ENCODE data around the gene TEDC2. TPM values are rescaled to one million over a fixed set of nuclear protein-coding genes. Genes with fewer than 3 reads are reported as not detected.
A peak's percentile ranks its signal among the peaks of the same experiment; 100 is the strongest.

Gene TEDC2
- total and polyA plus RNA-seq, 3 experiments from 2014 or later = 0.56 to 34.2 (median 32.1) TPM

GRCh38 chr16:2425825-2426430 is 34.0 kb upstream of the TEDC2 start:
- H3K4me1 ChIP-seq (ENCODE audit: insufficient read depth, low read length) = peaks cover 16% of the 10 kb centered on the region
- H3K27me3 Mint-ChIP-seq = no peaks in the 10 kb centered on the region
- no peak overlapping the region for H3K27ac Mint-ChIP-seq
- peaks cover 0 to 3% (median 0%) of the 10 kb centered on the region in 3 donors for H3K36me3 Mint-ChIP-seq
- no peak overlapping the region for H3K4me3 ChIP-seq (ENCODE audit: low read length)
- no peak overlapping the region for H3K27ac ChIP-seq (ENCODE audit: low read depth, low read length)
- DNase-seq = no peak
- peaks cover 19 to 34% (median 33%) of the 10 kb centered on the region in 3 donors for H3K4me1 Mint-ChIP-seq
- H3K36me3 ChIP-seq (ENCODE audit: insufficient read depth, low read length) = no peaks in the 10 kb centered on the region
- H3K27me3 ChIP-seq (ENCODE audit: insufficient read depth, low read length, poor library complexity, severe bottlenecking) = no peaks in the 10 kb centered on the region
- no peaks in the 10 kb centered on the region for H3K9me3 ChIP-seq (ENCODE audit: low read length)
- CTCF ChIA-PET = no interaction called here
- POLR2A ChIA-PET = no interaction called here
- no peaks in the 10 kb centered on the region for H3K9me3 Mint-ChIP-seq
- peak overlapping the region in 4 of 7 donors; percentile 12 to 83 (median 48) for H3K4me3 Mint-ChIP-seq

- Histone ChIP-seq H3K9me3 (ENCODE audit: low read length) (no peaks in the 10 kb centered on the region), H3K4me1 (ENCODE audit: insufficient read depth, low read length) (peaks cover 16% of the 10 kb centered on the region), H3K27me3 (ENCODE audit: insufficient read depth, low read length, poor library complexity, severe bottlenecking) (no peaks in the 10 kb centered on the region), H3K27ac (ENCODE audit: low read depth, low read length) (no peak overlapping the region), H3K36me3 (ENCODE audit: insufficient read depth, low read length) (no peaks in the 10 kb centered on the region), H3K4me3 (ENCODE audit: low read length) (no peak overlapping the region)
- ChIA-PET CTCF (interaction anchor here (0.8 kb wide), 1 partner anchor 8 kb away, joined by 4 read pairs; no protein-coding TSS in a partner anchor), POLR2A (no interaction called here)
- H3K36me3 Mint-ChIP-seq = peaks cover 0 to 3% (median 0%) of the 10 kb centered on the region in 3 donors
- peak overlapping the region in 4 of 7 donors; percentile 26 to 93 (median 42) for H3K4me3 Mint-ChIP-seq
- peaks cover 19 to 37% (median 33%) of the 10 kb centered on the region in 3 donors for H3K4me1 Mint-ChIP-seq
- H3K27ac Mint-ChIP-seq = no peak overlapping the region
- no peak for DNase-seq
- H3K9me3 Mint-ChIP-seq = no peaks in the 10 kb centered on the region
- no peaks in the 10 kb centered on the region for H3K27me3 Mint-ChIP-seq
Observed at GRCh38 chr16:2426941-2427361, 33.0 kb upstream of the TEDC2 start.

- POLR2A ChIA-PET = no interaction called here
- no peak overlapping the region for H3K4me3 ChIP-seq (ENCODE audit: low read length)
- H3K36me3 ChIP-seq (ENCODE audit: insufficient read depth, low read length) = no peaks in the 10 kb centered on the region
- no peak overlapping the region for H3K27ac ChIP-seq (ENCODE audit: low read depth, low read length)
- Mint-ChIP-seq H3K27ac (peak overlapping the region in 3 of 8 donors; percentile 23 to 69 (median 68)), H3K4me1 (peaks cover 16 to 32% (median 28%) of the 10 kb centered on the region in 3 donors), H3K27me3 (no peaks in the 10 kb centered on the region), H3K9me3 (no peaks in the 10 kb centered on the region), H3K36me3 (peaks cover 0 to 6% (median 0%) of the 10 kb centered on the region in 3 donors), H3K4me3 (peak overlapping the region; percentile 84 to 93 (median 88))
- no peak for DNase-seq
- CTCF ChIA-PET = interaction anchor here (0.8 to 1.3 kb wide), 2 partner anchors 9 to 10 kb away, joined by 3 to 4 read pairs; no protein-coding TSS in a partner anchor
- peaks cover 16% of the 10 kb centered on the region for H3K4me1 ChIP-seq (ENCODE audit: insufficient read depth, low read length)
- H3K27me3 ChIP-seq (ENCODE audit: insufficient read depth, low read length, poor library complexity, severe bottlenecking) = no peaks in the 10 kb centered on the region
- no peaks in the 10 kb centered on the region for H3K9me3 ChIP-seq (ENCODE audit: low read length)
Observed at GRCh38 chr16:2427526-2427925, 32.4 kb upstream of the TEDC2 start.

GRCh38 chr16:2428051-2428783 is 31.7 kb upstream of the TEDC2 start:
- DNase-seq = peak in 1 of 5 donors; percentile 8
- Mint-ChIP-seq H3K36me3 (peaks cover 0 to 10% (median 0%) of the 10 kb centered on the region in 3 donors), H3K27ac (peak overlapping the region in 5 of 8 donors; percentile 61 to 85 (median 71)), H3K27me3 (no peaks in the 10 kb centered on the region), H3K9me3 (no peaks in the 10 kb centered on the region), H3K4me3 (peak overlapping the region; percentile 84 to 93 (median 88)), H3K4me1 (peaks cover 12 to 27% (median 23%) of the 10 kb centered on the region in 3 donors)
- no peaks in the 10 kb centered on the region for H3K27me3 ChIP-seq (ENCODE audit: insufficient read depth, low read length, poor library complexity, severe bottlenecking)
- ChIA-PET POLR2A (interaction anchor here (0.8 kb wide), 1 partner anchor 10 kb away, joined by 3 read pairs; no protein-coding TSS in a partner anchor), CTCF (interaction anchor here (0.7 to 1.3 kb wide), 2 partner anchors 11 to 12 kb away, joined by 3 read pairs; no protein-coding TSS in a partner anchor)
- peak overlapping the region; percentile 75 for H3K4me3 ChIP-seq (ENCODE audit: low read length)
- H3K4me1 ChIP-seq (ENCODE audit: insufficient read depth, low read length) = peaks cover 12% of the 10 kb centered on the region
- peak overlapping the region; percentile 47 for H3K27ac ChIP-seq (ENCODE audit: low read depth, low read length)
- H3K9me3 ChIP-seq (ENCODE audit: low read length) = no peaks in the 10 kb centered on the region
- no peaks in the 10 kb centered on the region for H3K36me3 ChIP-seq (ENCODE audit: insufficient read depth, low read length)

GRCh38 chr16:2428784-2429033 is 31.2 kb upstream of the TEDC2 start:
- peak overlapping the region; percentile 47 for H3K27ac ChIP-seq (ENCODE audit: low read depth, low read length)
- peaks cover 11% of the 10 kb centered on the region for H3K4me1 ChIP-seq (ENCODE audit: insufficient read depth, low read length)
- H3K9me3 Mint-ChIP-seq = no peaks in the 10 kb centered on the region
- peak overlapping the region; percentile 84 to 93 (median 88) for H3K4me3 Mint-ChIP-seq
- peaks cover 0 to 12% (median under 1%) of the 10 kb centered on the region in 3 donors for H3K36me3 Mint-ChIP-seq
- H3K9me3 ChIP-seq (ENCODE audit: low read length) = no peaks in the 10 kb centered on the region
- H3K27me3 Mint-ChIP-seq = no peaks in the 10 kb centered on the region
- H3K4me3 ChIP-seq (ENCODE audit: low read length) = peak overlapping the region; percentile 75
- peak overlapping the region in 2 of 8 donors; percentile 61 to 85 for H3K27ac Mint-ChIP-seq
- POLR2A ChIA-PET = interaction anchor here (0.8 kb wide), 1 partner anchor 10 kb away, joined by 3 read pairs; no protein-coding TSS in a partner anchor
- no peaks in the 10 kb centered on the region for H3K36me3 ChIP-seq (ENCODE audit: insufficient read depth, low read length)
- CTCF ChIA-PET = interaction anchor here (0.7 to 1.3 kb wide), 2 partner anchors 11 to 12 kb away, joined by 3 read pairs; no protein-coding TSS in a partner anchor
- peaks cover 10 to 24% (median 20%) of the 10 kb centered on the region in 3 donors for H3K4me1 Mint-ChIP-seq
- DNase-seq = no peak
- no peaks in the 10 kb centered on the region for H3K27me3 ChIP-seq (ENCODE audit: insufficient read depth, low read length, poor library complexity, severe bottlenecking)

- Mint-ChIP-seq H3K27me3 (no peaks in the 10 kb centered on the region), H3K4me3 (peak within 1 kb of the TSS; percentile 85 to 93 (median 89)), H3K9me3 (no peaks in the 10 kb centered on the region), H3K27ac (peak within 1 kb of the TSS; percentile 15 to 89 (median 70)), H3K36me3 (peaks cover 0 to 15% (median 2%) of the 10 kb centered on the region in 3 donors), H3K4me1 (peaks cover 10 to 24% (median 20%) of the 10 kb centered on the region in 3 donors)
- H3K36me3 ChIP-seq (ENCODE audit: insufficient read depth, low read length) = no peaks in the 10 kb centered on the region
- peak; percentile 91 to 98 (median 97) for DNase-seq
- no peaks in the 10 kb centered on the region for H3K27me3 ChIP-seq (ENCODE audit: insufficient read depth, low read length, poor library complexity, severe bottlenecking)
- H3K4me1 ChIP-seq (ENCODE audit: insufficient read depth, low read length) = peaks cover 11% of the 10 kb centered on the region
- ChIA-PET POLR2A (interaction anchor here (0.6 to 1.0 kb wide), 4 partner anchors 13 to 1985 kb away, joined by 3 read pairs; partner anchors contain the start of gene ECI1), CTCF (interaction anchor here (0.7 to 1.5 kb wide), 5 partner anchors 11 to 71 kb away, joined by 3 to 4 read pairs (median 4); partner anchors contain the start of gene TEDC2)
- H3K4me3 ChIP-seq (ENCODE audit: low read length) = peak within 1 kb of the TSS; percentile 75
- no peaks in the 10 kb centered on the region for H3K9me3 ChIP-seq (ENCODE audit: low read length)
- H3K27ac ChIP-seq (ENCODE audit: low read depth, low read length) = peak within 1 kb of the TSS; percentile 57
Observed at GRCh38 chr16:2429034-2429770, 30.7 kb upstream of the TEDC2 start, which contains the start of gene CCNF. TSS of gene CCNF (plus strand) at chr16:2429447. CDS start at chr16:2429482, 35 bp downstream.

GRCh38 chr16:2429771-2430663 is 29.9 kb upstream of the TEDC2 start:
- Histone ChIP-seq H3K36me3 (ENCODE audit: insufficient read depth, low read length) (no peaks in the 10 kb centered on the region), H3K27ac (ENCODE audit: low read depth, low read length) (peak overlapping the region; percentile 57), H3K4me1 (ENCODE audit: insufficient read depth, low read length) (peaks cover 11% of the 10 kb centered on the region), H3K27me3 (ENCODE audit: insufficient read depth, low read length, poor library complexity, severe bottlenecking) (no peaks in the 10 kb centered on the region), H3K4me3 (ENCODE audit: low read length) (peak overlapping the region; percentile 69), H3K9me3 (ENCODE audit: low read length) (no peaks in the 10 kb centered on the region)
- Mint-ChIP-seq H3K9me3 (no peaks in the 10 kb centered on the region), H3K4me3 (peak overlapping the region; percentile 82 to 93 (median 88)), H3K4me1 (peaks cover 10 to 24% (median 20%) of the 10 kb centered on the region in 3 donors), H3K27ac (peak overlapping the region; percentile 15 to 89 (median 68)), H3K36me3 (peaks cover 0 to 17% (median 5%) of the 10 kb centered on the region in 3 donors), H3K27me3 (no peaks in the 10 kb centered on the region)
- POLR2A ChIA-PET = interaction anchor here (0.6 to 1.0 kb wide), 4 partner anchors 12 to 1984 kb away, joined by 3 read pairs; partner anchors contain the start of gene ECI1
- no peak for DNase-seq
- CTCF ChIA-PET = interaction anchor here (0.8 to 1.5 kb wide), 6 partner anchors 9 to 71 kb away, joined by 3 to 4 read pairs (median 4); partner anchors contain the start of genes TBC1D24 and TEDC2
